Activated naive CD4-positive, alpha-beta T cell (primary cell): ENCODE results near the gene BCL2L1.

Experiments
- DNase-seq, 4 experiments: peaks; one replicate each; lab custom pipeline; 2025; lab: John Stamatoyannopoulos, UW

The BCL2L1 gene

GRCh38 chr20:31723319-31724078 is 831 bp upstream of the BCL2L1 start:
- peak; percentile 90 to 97 (median 94) for DNase-seq

- DNase-seq = peak in 2 of 4 experiments; percentile 46 to 52
Measured at GRCh38 chr20:31723069-31723318, 326 bp upstream of the BCL2L1 start.

- DNase-seq = no peak
Measured at GRCh38 chr20:31721408-31722256, 1.0 kb downstream of the BCL2L1 start.

GRCh38 chr20:31720486-31721407 is 1.9 kb downstream of the BCL2L1 start:
- DNase-seq = no peak

GRCh38 chr20:31719644-31720485 is 2.8 kb downstream of the BCL2L1 start:
- no peak for DNase-seq

- DNase-seq = no peak
Measured at GRCh38 chr20:31718952-31719643, 3.6 kb downstream of the BCL2L1 start.

- no peak for DNase-seq
Measured at GRCh38 chr20:31717478-31718201, 5.0 kb downstream of the BCL2L1 start.

- no peak for DNase-seq
Measured at GRCh38 chr20:31716818-31717477, 5.7 kb downstream of the BCL2L1 start.

GRCh38 chr20:31716351-31716750 is 6.3 kb downstream of the BCL2L1 start:
- no peak for DNase-seq

- DNase-seq = no peak
Measured at GRCh38 chr20:31715766-31716165, 6.9 kb downstream of the BCL2L1 start.

GRCh38 chr20:31713312-31714273 is 9.1 kb downstream of the BCL2L1 start:
- DNase-seq = no peak

- no peak for DNase-seq
Measured at GRCh38 chr20:31712564-31713311, 9.9 kb downstream of the BCL2L1 start.

GRCh38 chr20:31712112-31712553 is 10.5 kb downstream of the BCL2L1 start:
- DNase-seq = no peak

GRCh38 chr20:31711179-31712111 is 11.2 kb downstream of the BCL2L1 start:
- no peak for DNase-seq

GRCh38 chr20:31710423-31711108 is 12.1 kb downstream of the BCL2L1 start:
- DNase-seq = no peak

- DNase-seq = no peak
Measured at GRCh38 chr20:31709939-31710338, 12.7 kb downstream of the BCL2L1 start.
